Subcutaneous abdominal adipose tissue (tissue), 5 donors: ENCODE data around the gene TIMP1.
A peak's percentile ranks its signal among the peaks of the same experiment; 100 is the strongest.

Source experiments
- H3K27ac ChIP-seq: one replicate; pipeline ENCODE4 v1.7.0; 2013; ENCODE audit warnings: low read depth, mild to moderate bottlenecking, inconsistent platforms, low read length, moderate library complexity
- H3K27me3 ChIP-seq, 5 donors: one replicate each; pipeline ENCODE4 v1.7.0; 2013; ENCODE audit warnings: low read length in 5 of 5, inconsistent platforms in 1 of 5; ENCODE audit not compliant: control insufficient read depth in 5 of 5, insufficient read depth in 4 of 5
- H3K36me3 ChIP-seq, 5 donors: one replicate each; pipeline ENCODE4 v1.7.0; 2013; ENCODE audit warnings: low read length in 5 of 5; ENCODE audit not compliant: control insufficient read depth in 5 of 5, insufficient read depth in 5 of 5
- H3K4me1 ChIP-seq, 5 donors: one replicate each; pipeline ENCODE4 v1.7.0; 2013; ENCODE audit warnings: low read length in 5 of 5, mild to moderate bottlenecking in 3 of 5, moderate library complexity in 1 of 5; ENCODE audit not compliant: control insufficient read depth in 5 of 5, insufficient read depth in 5 of 5
- H3K4me3 ChIP-seq, 5 donors: one replicate each; pipeline ENCODE4 v1.7.0; 2013; ENCODE audit warnings: low read length in 5 of 5, low read depth in 1 of 5
- H3K9ac ChIP-seq, 5 donors: one replicate each; pipeline ENCODE4 v1.7.0; 2013; ENCODE audit warnings: low read length in 5 of 5, mild to moderate bottlenecking in 4 of 5, moderate library complexity in 3 of 5
- H3K9me3 ChIP-seq, 5 donors: one replicate each; pipeline ENCODE4 v1.7.0; 2013; ENCODE audit warnings: low read length in 5 of 5; ENCODE audit not compliant: control insufficient read depth in 5 of 5
- donor health status: healthy.
- donor health status: healthy.
- donor health status: healthy.
- donor health status: healthy.
- donor health status: healthy.

TIMP1 gene

GRCh38 chrX:47561659-47562151 lies 20.5 kb upstream of the TIMP1 start:
- Histone ChIP-seq H3K27ac (peak overlapping the region; percentile 84), H3K4me3 (peak overlapping the region; percentile 60 to 83 (median 77)), H3K9me3 (peaks cover 0 to 5% (median 0%) of the 10 kb centered on the region in 5 donors), H3K9ac (peak overlapping the region; percentile 28 to 78 (median 70)), H3K27me3 (peaks cover 0 to 3% (median 0%) of the 10 kb centered on the region in 5 donors), H3K36me3 (peaks cover 0 to 30% (median 24%) of the 10 kb centered on the region in 5 donors), H3K4me1 (peaks cover 3 to 25% (median 12%) of the 10 kb centered on the region in 5 donors)

- Histone ChIP-seq H3K9ac (no peak overlapping the region), H3K27ac (no peak overlapping the region), H3K27me3 (peaks cover 0 to 3% (median 0%) of the 10 kb centered on the region in 5 donors), H3K4me3 (no peak overlapping the region), H3K9me3 (peaks cover 0 to 5% (median 0%) of the 10 kb centered on the region in 5 donors), H3K4me1 (peaks cover 3 to 24% (median 10%) of the 10 kb centered on the region in 5 donors), H3K36me3 (peaks cover 0 to 40% (median 33%) of the 10 kb centered on the region in 5 donors)
Observed at GRCh38 chrX:47562615-47563243, 19.5 kb upstream of the TIMP1 start.

- Histone ChIP-seq H3K9ac (no peak overlapping the region), H3K36me3 (peaks cover 4 to 51% (median 37%) of the 10 kb centered on the region in 5 donors)
Observed at GRCh38 chrX:47563801-47564315, 18.4 kb upstream of the TIMP1 start.

DNA sequence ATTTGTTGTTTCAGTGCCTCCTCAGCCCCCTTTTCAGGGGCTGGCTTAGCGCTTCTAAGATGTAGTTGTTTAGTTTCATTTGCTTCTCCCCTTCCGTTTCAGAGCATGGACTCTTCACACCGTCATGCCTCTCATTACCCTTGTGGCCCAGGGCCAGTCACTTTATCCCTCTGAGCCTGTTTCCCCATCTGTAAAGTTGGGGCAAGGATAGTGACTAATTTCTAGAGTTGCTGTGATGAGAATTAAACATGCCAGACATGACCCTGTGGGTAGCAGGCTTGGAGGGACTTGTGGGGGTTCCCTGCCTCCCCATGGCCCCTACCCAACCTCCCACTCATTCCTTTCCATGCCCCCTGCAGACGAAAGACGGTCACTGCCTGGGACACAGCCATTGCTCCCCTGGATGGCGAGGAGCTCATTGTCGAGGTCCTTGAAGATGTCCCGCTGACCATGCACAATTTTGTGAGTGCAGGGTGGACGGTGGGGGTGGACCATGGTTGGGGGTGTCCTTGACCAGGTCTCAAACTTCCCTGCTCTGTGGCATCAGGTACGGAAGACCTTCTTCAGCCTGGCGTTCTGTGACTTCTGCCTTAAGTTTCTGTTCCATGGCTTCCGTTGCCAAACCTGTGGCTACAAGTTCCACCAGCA lies 17.7 kb upstream of the TIMP1 start:
- H3K36me3 ChIP-seq, result peaks cover 4 to 58% (median 42%) of the 10 kb centered on the region in 5 donors
- H3K4me1 ChIP-seq, result peaks cover 3 to 24% (median 10%) of the 10 kb centered on the region in 5 donors
- no peak overlapping the region for H3K9ac ChIP-seq
- no peak overlapping the region for H3K4me3 ChIP-seq
- no peak overlapping the region for H3K27ac ChIP-seq
- H3K9me3 ChIP-seq, result peaks cover 0 to 5% (median 0%) of the 10 kb centered on the region in 5 donors
- H3K27me3 ChIP-seq, result peaks cover 0 to 4% (median 0%) of the 10 kb centered on the region in 5 donors

More at GRCh38 chrX:47563801-47564315, 18.4 kb upstream of the TIMP1 start:
- H3K4me3 ChIP-seq, result no peak overlapping the region
- H3K27ac ChIP-seq, result no peak overlapping the region
- peaks cover 0 to 5% (median 0%) of the 10 kb centered on the region in 5 donors for H3K9me3 ChIP-seq
- peaks cover 0 to 3% (median 0%) of the 10 kb centered on the region in 5 donors for H3K27me3 ChIP-seq
- H3K4me1 ChIP-seq, result peaks cover 3 to 24% (median 10%) of the 10 kb centered on the region in 5 donors

GRCh38 chrX:47566841-47567240 lies 15.4 kb upstream of the TIMP1 start:
- H3K36me3 ChIP-seq, result peaks cover 4 to 80% (median 57%) of the 10 kb centered on the region in 5 donors

GRCh38 chrX:47568656-47569295 lies 13.5 kb upstream of the TIMP1 start:
- Histone ChIP-seq H3K4me1 (peaks cover 0 to 7% (median 0%) of the 10 kb centered on the region in 5 donors), H3K27ac (no peak overlapping the region), H3K9me3 (no peaks in the 10 kb centered on the region), H3K36me3 (peaks cover 4 to 72% (median 48%) of the 10 kb centered on the region in 5 donors), H3K4me3 (no peak overlapping the region), H3K9ac (no peak overlapping the region), H3K27me3 (peaks cover 0 to 21% (median 13%) of the 10 kb centered on the region in 5 donors)

More at GRCh38 chrX:47566841-47567240, 15.4 kb upstream of the TIMP1 start:
- Histone ChIP-seq H3K4me3 (no peak overlapping the region), H3K4me1 (peaks cover 2 to 10% (median 5%) of the 10 kb centered on the region in 5 donors), H3K9ac (no peak overlapping the region), H3K9me3 (no peaks in the 10 kb centered on the region), H3K27me3 (peaks cover 0 to 9% (median 3%) of the 10 kb centered on the region in 5 donors), H3K27ac (no peak overlapping the region)

DNA sequence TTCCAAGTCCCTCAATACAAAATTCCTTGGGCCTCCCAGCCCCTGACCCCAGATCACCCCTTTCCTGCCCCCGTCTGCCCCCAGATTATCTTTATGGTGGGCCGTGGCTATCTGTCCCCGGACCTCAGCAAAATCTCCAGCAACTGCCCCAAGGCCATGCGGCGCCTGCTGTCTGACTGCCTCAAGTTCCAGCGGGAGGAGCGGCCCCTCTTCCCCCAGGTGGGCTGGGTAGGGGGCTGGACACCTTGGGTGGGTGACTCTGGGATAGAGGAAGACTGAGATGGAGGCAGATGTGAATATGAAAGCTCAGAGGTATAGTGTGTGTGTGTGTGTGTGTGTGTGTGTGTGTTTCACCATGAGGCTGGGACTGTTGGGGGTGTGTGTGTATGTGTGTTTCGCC lies 11.4 kb upstream of the TIMP1 start:
- no peak overlapping the region for H3K4me3 ChIP-seq
- peaks cover 0 to 25% (median 19%) of the 10 kb centered on the region in 5 donors for H3K27me3 ChIP-seq
- peaks cover 4 to 56% (median 39%) of the 10 kb centered on the region in 5 donors for H3K36me3 ChIP-seq
- no peak overlapping the region for H3K9ac ChIP-seq
- peaks cover 0 to 8% (median 0%) of the 10 kb centered on the region in 5 donors for H3K4me1 ChIP-seq
- H3K9me3 ChIP-seq, result no peaks in the 10 kb centered on the region
- H3K27ac ChIP-seq, result no peak overlapping the region

DNA sequence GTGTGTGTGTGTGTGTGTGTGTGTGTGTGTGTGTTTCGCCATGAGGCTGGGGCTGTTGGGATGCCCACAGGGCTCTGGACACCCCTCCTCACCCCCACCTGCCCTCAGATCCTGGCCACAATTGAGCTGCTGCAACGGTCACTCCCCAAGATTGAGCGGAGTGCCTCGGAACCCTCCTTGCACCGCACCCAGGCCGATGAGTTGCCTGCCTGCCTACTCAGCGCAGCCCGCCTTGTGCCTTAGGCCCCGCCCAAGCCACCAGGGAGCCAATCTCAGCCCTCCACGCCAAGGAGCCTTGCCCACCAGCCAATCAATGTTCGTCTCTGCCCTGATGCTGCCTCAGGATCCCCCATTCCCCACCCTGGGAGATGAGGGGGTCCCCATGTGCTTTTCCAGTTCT lies 11.0 kb upstream of the TIMP1 start:
- Histone ChIP-seq H3K4me3 (no peak overlapping the region), H3K9me3 (no peaks in the 10 kb centered on the region), H3K36me3 (peaks cover 4 to 56% (median 39%) of the 10 kb centered on the region in 5 donors), H3K27me3 (peaks cover 0 to 27% (median 20%) of the 10 kb centered on the region in 5 donors), H3K27ac (no peak overlapping the region), H3K9ac (no peak overlapping the region), H3K4me1 (peaks cover 0 to 8% (median 0%) of the 10 kb centered on the region in 5 donors)

DNA sequence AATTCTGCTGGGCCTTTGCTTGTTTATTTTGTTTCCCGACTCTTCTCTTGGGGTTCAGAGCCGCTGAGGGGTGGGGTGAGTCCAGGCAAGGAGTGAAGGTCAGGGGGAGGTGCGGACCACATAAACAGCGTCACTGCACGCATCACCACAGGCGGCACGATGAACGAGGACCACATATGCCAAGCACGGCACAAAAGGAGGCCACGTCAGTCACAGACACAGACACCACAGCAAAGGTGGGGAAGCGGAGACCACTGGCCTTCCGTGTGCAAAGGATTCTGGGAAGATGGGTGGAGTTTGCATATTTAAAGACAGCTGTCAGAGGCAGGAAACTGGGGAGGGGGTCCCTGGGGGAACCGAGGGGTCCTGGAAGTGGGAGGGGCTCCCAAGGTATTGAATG lies 10.3 kb upstream of the TIMP1 start:
- H3K27ac ChIP-seq, result no peak overlapping the region
- H3K27me3 ChIP-seq, result peaks cover 0 to 32% (median 25%) of the 10 kb centered on the region in 5 donors
- H3K9ac ChIP-seq, result no peak overlapping the region
- H3K9me3 ChIP-seq, result no peaks in the 10 kb centered on the region
- no peak overlapping the region for H3K4me3 ChIP-seq
- peaks cover 0 to 8% (median 0%) of the 10 kb centered on the region in 5 donors for H3K4me1 ChIP-seq
- H3K36me3 ChIP-seq, result peaks cover 4 to 52% (median 33%) of the 10 kb centered on the region in 5 donors
